Measurements from ENCODE around the gene LELP1. TPM values are rescaled to one million over a fixed set of nuclear protein-coding genes. Genes with fewer than 3 reads are reported as not detected.

LELP1 gene
- total RNA-seq, 2 experiments from 2014 or later = not detected

- intact Hi-C loops (cut with micrococcal nuclease; ENCODE audit: unreplicated experiment) = no loop called here
- Histone ChIP-seq H3K4me2 (ENCODE audit: low read length) (no peak overlapping the region), H3K4me3 (ENCODE audit: low read depth, low read length, poor library complexity, severe bottlenecking) (no peak overlapping the region), H4K20me1 (ENCODE audit: insufficient read depth, low read length) (no peaks in the 10 kb centered on the region), H3K9me2 (ENCODE audit: insufficient read depth, low read length) (no peaks in the 10 kb centered on the region), H3K36me3 (ENCODE audit: insufficient read depth, low read length) (no peaks in the 10 kb centered on the region), H3K4me1 (ENCODE audit: insufficient read depth, low read length, poor library complexity, severe bottlenecking) (no peaks in the 10 kb centered on the region), H3K79me2 (ENCODE audit: insufficient read depth, low read depth, low read length) (no peaks in the 10 kb centered on the region), H3K27ac (ENCODE audit: low read depth, low read length, poor library complexity, severe bottlenecking) (no peak overlapping the region), H2AFZ (ENCODE audit: low read length) (no peak overlapping the region), H3K9me3 (ENCODE audit: low read length) (no peaks in the 10 kb centered on the region)
- ChIA-PET CTCF (ENCODE audit: unreplicated experiment) (no interaction called here), POLR2A (no interaction called here)
- no TSS peak for BruUV-seq (replicated peaks)
- TF ChIP-seq CTCF (conservative IDR thresholded peaks at IDR 0.05; ENCODE audit: low read length) (no peak), EZH2phosphoT487 (IDR thresholded peaks at IDR 0.05; ENCODE audit: borderline replicate concordance, low read depth, low read length) (no peak)
- no peak for DNase-seq (ENCODE audit: low spot score)
These were observed 29.3 kb downstream of the LELP1 start for GRCh38 chr1:153232553-153232952.

GRCh38 chr1:153233448-153233847, 30.2 kb downstream of the LELP1 start:
- CTCF ChIA-PET (ENCODE audit: unreplicated experiment) = no interaction called here
- TF ChIP-seq EZH2phosphoT487 (IDR thresholded peaks at IDR 0.05; ENCODE audit: borderline replicate concordance, low read depth, low read length) = no peak
- no peak overlapping the region for H3K27ac ChIP-seq (ENCODE audit: low read depth, low read length, poor library complexity, severe bottlenecking)

GRCh38 chr1:153238527-153238926, 35.3 kb downstream of the LELP1 start:
- no peaks in the 10 kb centered on the region for H4K20me1 ChIP-seq (ENCODE audit: insufficient read depth, low read length)
- BruUV-seq (replicated peaks) = no TSS peak
- no peak overlapping the region for H3K4me3 ChIP-seq (ENCODE audit: low read depth, low read length, poor library complexity, severe bottlenecking)
- intact Hi-C loops (cut with micrococcal nuclease; ENCODE audit: unreplicated experiment) = no loop called here
- H3K9me3 ChIP-seq (ENCODE audit: low read length) = no peaks in the 10 kb centered on the region
- H2AFZ ChIP-seq (ENCODE audit: low read length) = no peak overlapping the region
- no peak overlapping the region for H3K4me2 ChIP-seq (ENCODE audit: low read length)
- no peak for TF ChIP-seq CTCF (conservative IDR thresholded peaks at IDR 0.05; ENCODE audit: low read length)
- TF ChIP-seq EZH2phosphoT487 (IDR thresholded peaks at IDR 0.05; ENCODE audit: borderline replicate concordance, low read depth, low read length) = no peak
- no peaks in the 10 kb centered on the region for H3K9me2 ChIP-seq (ENCODE audit: insufficient read depth, low read length)
- H3K79me2 ChIP-seq (ENCODE audit: insufficient read depth, low read depth, low read length) = no peaks in the 10 kb centered on the region
- DNase-seq (ENCODE audit: low spot score) = no peak
- H3K36me3 ChIP-seq (ENCODE audit: insufficient read depth, low read length) = no peaks in the 10 kb centered on the region
- ChIA-PET CTCF (ENCODE audit: unreplicated experiment) (no interaction called here), POLR2A (no interaction called here)
- H3K4me1 ChIP-seq (ENCODE audit: insufficient read depth, low read length, poor library complexity, severe bottlenecking) = no peaks in the 10 kb centered on the region
- no peak overlapping the region for H3K27ac ChIP-seq (ENCODE audit: low read depth, low read length, poor library complexity, severe bottlenecking)

More at GRCh38 chr1:153233448-153233847, 30.2 kb downstream of the LELP1 start:
- POLR2A ChIA-PET = interaction anchor here (0.5 kb wide), 2 partner anchors 475 to 1254 kb away, joined by 3 read pairs; no protein-coding TSS in a partner anchor
- no peaks in the 10 kb centered on the region for H4K20me1 ChIP-seq (ENCODE audit: insufficient read depth, low read length)
- BruUV-seq (replicated peaks) = no TSS peak
- no peak overlapping the region for H3K4me2 ChIP-seq (ENCODE audit: low read length)
- H3K36me3 ChIP-seq (ENCODE audit: insufficient read depth, low read length) = no peaks in the 10 kb centered on the region
- intact Hi-C loops (cut with micrococcal nuclease; ENCODE audit: unreplicated experiment) = no loop called here
- H3K9me3 ChIP-seq (ENCODE audit: low read length) = no peaks in the 10 kb centered on the region
- no peak for DNase-seq (ENCODE audit: low spot score)
- no peak overlapping the region for H2AFZ ChIP-seq (ENCODE audit: low read length)
- H3K4me3 ChIP-seq (ENCODE audit: low read depth, low read length, poor library complexity, severe bottlenecking) = no peak overlapping the region
- no peaks in the 10 kb centered on the region for H3K9me2 ChIP-seq (ENCODE audit: insufficient read depth, low read length)
- H3K4me1 ChIP-seq (ENCODE audit: insufficient read depth, low read length, poor library complexity, severe bottlenecking) = no peaks in the 10 kb centered on the region
- H3K79me2 ChIP-seq (ENCODE audit: insufficient read depth, low read depth, low read length) = no peaks in the 10 kb centered on the region

Measured in OCI-LY7 (cell line).